GM10266 (cell line): ENCODE data around the gene SHC3.

ENCODE experiments used
- DNase-seq: peaks from one replicate; pipeline ENCODE4 v3.0.0; 2012; ENCODE audit errors: extremely low spot score
- CTCF ChIP-seq: IDR thresholded peaks from 2 replicates; pipeline ENCODE4 v1.5.1; 2012; ENCODE audit warnings: mild to moderate bottlenecking, low read depth; ENCODE audit not compliant: control insufficient read depth, insufficient read depth; ENCODE audit errors: missing control alignments

Gene SHC3

GRCh38 chr9:89047667-89048066, 131.0 kb downstream of the SHC3 start:
- no peak for DNase-seq
- TF ChIP-seq CTCF = no peak

- DNase-seq = no peak
- TF ChIP-seq CTCF = no peak
Measured at GRCh38 chr9:89046832-89047231, 131.8 kb downstream of the SHC3 start.

- TF ChIP-seq CTCF = no peak
Measured at GRCh38 chr9:89044881-89045280, 133.7 kb downstream of the SHC3 start.

GRCh38 chr9:89044104-89044503, 134.5 kb downstream of the SHC3 start:
- no peak for DNase-seq
- TF ChIP-seq CTCF = no peak

More at GRCh38 chr9:89044881-89045280, 133.7 kb downstream of the SHC3 start:
- no peak for DNase-seq

GRCh38 chr9:89042984-89043383, 135.6 kb downstream of the SHC3 start:
- TF ChIP-seq CTCF = no peak
- DNase-seq = no peak

GRCh38 chr9:89039664-89040063, 139.0 kb downstream of the SHC3 start:
- no peak for DNase-seq
- TF ChIP-seq CTCF = no peak

- DNase-seq = no peak
- TF ChIP-seq CTCF = no peak
Measured at GRCh38 chr9:89039104-89039465, 139.5 kb downstream of the SHC3 start.
